ENCODE measurements around the gene AHDC1.

DNA sequence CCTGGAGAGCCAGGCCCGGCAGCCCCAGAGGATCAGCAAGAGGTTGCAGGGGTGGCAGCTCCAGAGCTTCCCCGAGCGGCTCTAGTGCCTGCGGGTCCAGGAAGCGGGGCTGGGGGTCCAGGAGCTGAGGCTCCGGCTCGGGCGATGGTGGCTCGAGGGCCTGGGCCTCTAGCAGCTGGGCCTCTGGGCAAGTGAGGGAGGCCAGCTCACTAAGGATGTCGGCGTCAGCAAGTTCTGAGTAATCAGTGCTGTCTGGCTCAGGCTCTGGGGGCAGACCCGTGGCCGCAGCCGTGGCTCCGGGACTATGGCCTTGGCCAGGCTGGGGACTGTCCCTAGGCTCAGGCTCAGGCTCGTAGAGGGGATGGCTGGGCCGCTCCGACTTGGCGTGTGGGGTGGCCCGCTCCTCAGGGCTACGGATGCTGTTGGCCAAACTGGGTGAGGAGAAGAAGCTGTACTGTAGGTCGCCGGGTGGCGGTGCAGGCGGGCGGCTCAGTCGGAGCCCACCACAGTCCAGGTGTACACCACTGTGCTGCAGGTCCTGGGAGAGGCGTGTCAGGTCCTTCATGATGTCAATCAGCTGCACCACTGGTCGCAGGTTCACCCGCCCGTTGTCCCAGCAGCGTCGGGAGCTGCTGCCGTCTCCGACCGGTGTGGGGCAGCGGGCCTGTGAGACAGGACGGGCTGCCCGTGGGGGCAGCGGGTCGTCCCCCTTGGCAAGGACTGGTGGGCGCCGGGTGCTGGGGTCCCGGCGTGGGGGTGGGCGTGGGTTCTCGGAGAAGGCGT is 52.6 kb downstream of the AHDC1 start:
- TF ChIP-seq, protein P1, sequence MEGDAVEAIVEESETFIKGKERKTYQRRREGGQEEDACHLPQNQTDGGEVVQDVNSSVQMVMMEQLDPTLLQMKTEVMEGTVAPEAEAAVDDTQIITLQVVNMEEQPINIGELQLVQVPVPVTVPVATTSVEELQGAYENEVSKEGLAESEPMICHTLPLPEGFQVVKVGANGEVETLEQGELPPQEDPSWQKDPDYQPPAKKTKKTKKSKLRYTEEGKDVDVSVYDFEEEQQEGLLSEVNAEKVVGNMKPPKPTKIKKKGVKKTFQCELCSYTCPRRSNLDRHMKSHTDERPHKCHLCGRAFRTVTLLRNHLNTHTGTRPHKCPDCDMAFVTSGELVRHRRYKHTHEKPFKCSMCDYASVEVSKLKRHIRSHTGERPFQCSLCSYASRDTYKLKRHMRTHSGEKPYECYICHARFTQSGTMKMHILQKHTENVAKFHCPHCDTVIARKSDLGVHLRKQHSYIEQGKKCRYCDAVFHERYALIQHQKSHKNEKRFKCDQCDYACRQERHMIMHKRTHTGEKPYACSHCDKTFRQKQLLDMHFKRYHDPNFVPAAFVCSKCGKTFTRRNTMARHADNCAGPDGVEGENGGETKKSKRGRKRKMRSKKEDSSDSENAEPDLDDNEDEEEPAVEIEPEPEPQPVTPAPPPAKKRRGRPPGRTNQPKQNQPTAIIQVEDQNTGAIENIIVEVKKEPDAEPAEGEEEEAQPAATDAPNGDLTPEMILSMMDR (IDR thresholded peaks at IDR 0.05), result no peak
- no peak for TF ChIP-seq POLR2A (IDR thresholded peaks at IDR 0.05)
